AG20443 (cell line): ENCODE data around the gene ANO6.

Experiments used
- DNase-seq: peaks from one replicate; pipeline ENCODE4 v3.0.0; 2012; ENCODE audit warnings: low spot score, mixed read lengths

ANO6 gene

GRCh38 chr12:45458854-45459807 is 243.2 kb downstream of the ANO6 start:
- DNase-seq, result no peak

GRCh38 chr12:45462506-45462905 is 246.6 kb downstream of the ANO6 start:
- DNase-seq, result no peak

- no peak for DNase-seq
These were observed 248.8 kb downstream of the ANO6 start for GRCh38 chr12:45464699-45465098.

GRCh38 chr12:45468751-45469615 is 253.1 kb downstream of the ANO6 start:
- no peak for DNase-seq

- no peak for DNase-seq
These were observed 254.0 kb downstream of the ANO6 start for GRCh38 chr12:45469902-45470301.

GRCh38 chr12:45473636-45474035 is 257.7 kb downstream of the ANO6 start:
- DNase-seq, result no peak

GRCh38 chr12:45475594-45475993 is 259.7 kb downstream of the ANO6 start:
- DNase-seq, result no peak

- DNase-seq, result no peak
These were observed 261.6 kb downstream of the ANO6 start for GRCh38 chr12:45477526-45477925.

- DNase-seq, result no peak
These were observed 263.0 kb downstream of the ANO6 start for GRCh38 chr12:45478931-45479330.

GRCh38 chr12:45481746-45482145 is 265.9 kb downstream of the ANO6 start:
- no peak for DNase-seq

- DNase-seq, result no peak
These were observed 267.7 kb downstream of the ANO6 start for GRCh38 chr12:45483571-45483970.
